ENCODE measurements around the gene BUD23.

The BUD23 gene

GRCh38 chr7:73700581-73701134 lies 17.3 kb downstream of the BUD23 start:
- peaks cover 0 to 97% (median 92%) of the 10 kb centered on the region in 11 experiments; a peak in 20 of 22 replicates for H4K20me1 ChIP-seq
- H3K4me3 ChIP-seq, result no peak overlapping the region
- H3K9ac ChIP-seq, result no peak overlapping the region
- TF ChIP-seq Cebpa-rat (IDR thresholded peaks at IDR 0.05), result no peak
- H3K27ac ChIP-seq, result no peak overlapping the region
- peaks cover 0 to 42% (median 10%) of the 10 kb centered on the region in 11 experiments; a peak in 13 of 22 replicates for H3K27me3 ChIP-seq
- peaks cover 21 to 56% (median 51%) of the 10 kb centered on the region in 10 experiments for H3K4me1 ChIP-seq
- no peaks in the 10 kb centered on the region for H3K9me3 ChIP-seq (replicated peaks in 1 of 11)
- peaks cover 39 to 61% (median 42%) of the 10 kb centered on the region in 11 experiments for H3K36me3 ChIP-seq
- no peak overlapping the region for H3K4me2 ChIP-seq

GRCh38 chr7:73701357-73701995 lies 18.1 kb downstream of the BUD23 start:
- Histone ChIP-seq H3K36me3 (peaks cover 31 to 53% (median 34%) of the 10 kb centered on the region in 11 experiments), H4K20me1 (peaks cover 0 to 97% (median 92%) of the 10 kb centered on the region in 11 experiments; a peak in 20 of 22 replicates), H3K4me1 (peaks cover 29 to 64% (median 59%) of the 10 kb centered on the region in 10 experiments), H3K9ac (no peak overlapping the region), H3K4me2 (peak overlapping the region in 3 of 11 experiments; percentile 53 to 70 (median 54); a peak in 5 of 22 replicates), H3K27me3 (peaks cover 0 to 50% (median 10%) of the 10 kb centered on the region in 11 experiments; a peak in 13 of 22 replicates), H3K9me3 (replicated peaks in 1 of 11) (no peaks in the 10 kb centered on the region), H3K4me3 (no peak overlapping the region), H3K27ac (no peak overlapping the region)
- TF ChIP-seq Cebpa-rat (IDR thresholded peaks at IDR 0.05), result no peak

- Histone ChIP-seq H3K4me1 (peaks cover 37 to 71% (median 67%) of the 10 kb centered on the region in 10 experiments), H3K4me2 (peak overlapping the region in 8 of 11 experiments; percentile 36 to 70 (median 54); a peak in 16 of 22 replicates), H3K27ac (no peak overlapping the region), H3K4me3 (no peak overlapping the region), H3K9me3 (replicated peaks in 1 of 11) (no peaks in the 10 kb centered on the region), H3K9ac (no peak overlapping the region), H3K27me3 (peaks cover 0 to 58% (median 10%) of the 10 kb centered on the region in 11 experiments; a peak in 13 of 22 replicates), H3K36me3 (peaks cover 24 to 45% (median 26%) of the 10 kb centered on the region in 11 experiments), H4K20me1 (peaks cover 0 to 96% (median 90%) of the 10 kb centered on the region in 11 experiments; a peak in 20 of 22 replicates)
- TF ChIP-seq Cebpa-rat (IDR thresholded peaks at IDR 0.05), result no peak
Measured at GRCh38 chr7:73702226-73702625, 18.8 kb downstream of the BUD23 start.

GRCh38 chr7:73702665-73703064 lies 19.3 kb downstream of the BUD23 start:
- Histone ChIP-seq H3K36me3 (peaks cover 19 to 41% (median 22%) of the 10 kb centered on the region in 11 experiments), H3K4me1 (peaks cover 41 to 76% (median 71%) of the 10 kb centered on the region in 10 experiments), H3K9me3 (replicated peaks in 1 of 11) (no peaks in the 10 kb centered on the region), H3K4me3 (no peak overlapping the region), H4K20me1 (peaks cover 0 to 96% (median 87%) of the 10 kb centered on the region in 11 experiments; a peak in 20 of 22 replicates), H3K27me3 (peaks cover 0 to 59% (median 10%) of the 10 kb centered on the region in 11 experiments; a peak in 13 of 22 replicates), H3K9ac (no peak overlapping the region), H3K27ac (no peak overlapping the region), H3K4me2 (peak overlapping the region in 8 of 11 experiments; percentile 36 to 84 (median 56); a peak in 16 of 22 replicates)
- no peak for TF ChIP-seq Cebpa-rat (IDR thresholded peaks at IDR 0.05)

GRCh38 chr7:73703225-73703624 lies 19.8 kb downstream of the BUD23 start:
- no peak overlapping the region for H3K9ac ChIP-seq
- H3K9me3 ChIP-seq (replicated peaks in 1 of 11), result no peaks in the 10 kb centered on the region
- peaks cover 43 to 81% (median 77%) of the 10 kb centered on the region in 10 experiments for H3K4me1 ChIP-seq
- H4K20me1 ChIP-seq, result peaks cover 0 to 92% (median 81%) of the 10 kb centered on the region in 11 experiments; a peak in 20 of 22 replicates
- no peak overlapping the region for H3K4me3 ChIP-seq
- TF ChIP-seq Cebpa-rat (IDR thresholded peaks at IDR 0.05), result no peak
- peak overlapping the region; percentile 48 to 84 (median 65); a peak in 21 of 22 replicates for H3K4me2 ChIP-seq
- H3K27me3 ChIP-seq, result peaks cover 0 to 64% (median 10%) of the 10 kb centered on the region in 11 experiments; a peak in 13 of 22 replicates
- peaks cover 14 to 35% (median 16%) of the 10 kb centered on the region in 11 experiments for H3K36me3 ChIP-seq
- H3K27ac ChIP-seq, result no peak overlapping the region

GRCh38 chr7:73703757-73704639 lies 20.6 kb downstream of the BUD23 start:
- Histone ChIP-seq H3K27me3 (peaks cover 0 to 72% (median 10%) of the 10 kb centered on the region in 11 experiments; a peak in 13 of 22 replicates), H3K9ac (peak overlapping the region in 4 of 11 experiments; percentile 49 to 73 (median 68); a peak in 7 of 22 replicates), H3K27ac (peak overlapping the region in 2 of 11 experiments; percentile 68 to 70; a peak in 5 of 22 replicates), H3K4me1 (peaks cover 43 to 85% (median 79%) of the 10 kb centered on the region in 10 experiments), H3K9me3 (replicated peaks in 1 of 11) (no peaks in the 10 kb centered on the region), H4K20me1 (peaks cover 3 to 92% (median 81%) of the 10 kb centered on the region in 11 experiments; a peak in 20 of 22 replicates), H3K36me3 (peaks cover 6 to 27% (median 8%) of the 10 kb centered on the region in 11 experiments; a peak in 19 of 22 replicates), H3K4me2 (peak overlapping the region; percentile 66 to 98 (median 91)), H3K4me3 (peak overlapping the region in 3 of 10 experiments; percentile 16 to 52 (median 26); a peak in 4 of 20 replicates)
- no peak for TF ChIP-seq Cebpa-rat (IDR thresholded peaks at IDR 0.05)

GRCh38 chr7:73704640-73705550 lies 21.5 kb downstream of the BUD23 start:
- H3K27ac ChIP-seq, result peak overlapping the region in 4 of 11 experiments; percentile 61 to 70 (median 67); a peak in 7 of 22 replicates
- peak overlapping the region; percentile 66 to 98 (median 91) for H3K4me2 ChIP-seq
- peaks cover 43 to 85% (median 79%) of the 10 kb centered on the region in 10 experiments for H3K4me1 ChIP-seq
- peaks cover 0 to 18% (median 0%) of the 10 kb centered on the region in 11 experiments; a peak in 6 of 22 replicates for H3K36me3 ChIP-seq
- peaks cover 8 to 92% (median 81%) of the 10 kb centered on the region in 11 experiments; a peak in 21 of 22 replicates for H4K20me1 ChIP-seq
- H3K9ac ChIP-seq, result peak overlapping the region in 5 of 11 experiments; percentile 47 to 73 (median 63); a peak in 12 of 22 replicates
- H3K27me3 ChIP-seq, result peaks cover 0 to 81% (median 10%) of the 10 kb centered on the region in 11 experiments; a peak in 13 of 22 replicates
- no peaks in the 10 kb centered on the region for H3K9me3 ChIP-seq (replicated peaks in 1 of 11)
- TF ChIP-seq Cebpa-rat (IDR thresholded peaks at IDR 0.05), result no peak
- peak overlapping the region in 5 of 10 experiments; percentile 21 to 52 (median 35); a peak in 8 of 20 replicates for H3K4me3 ChIP-seq
